IMR-90 (cell line): ENCODE measurements around the gene AHI1. TPM values are rescaled to one million over a fixed set of nuclear protein-coding genes. Genes with fewer than 3 reads are reported as not detected.

ENCODE experiments used
- ATAC-seq: fragments of 200-7000 bp; cut with Tn5 transposase; 2 replicates; pipeline ENCODE4 v1.9.1; 2020; ENCODE audit warnings: low read depth, mild to moderate bottlenecking, moderate library complexity
- BruUV-seq: library from RNA; stranded (reverse); fragments of 400-500 nt; replicated peaks from 2 replicates; lab custom pipeline; 2021; lab: Mats Ljungman, UMichigan
- CTCF ChIA-PET: fragments of 300-600 bp; formaldehyde crosslinking; extraction: SDS; loops from one replicate; lab custom pipeline; 2021; ENCODE audit warnings: antibody characterized with exemption; lab: Yijun Ruan, JAX
- POLR2A ChIA-PET: fragments of 300-600 bp; sonication (Branson Sonifier 250); formaldehyde crosslinking; loops from one replicate; lab custom pipeline; 2022; ENCODE audit warnings: antibody characterized with exemption; ENCODE audit not compliant: unreplicated experiment; lab: Charles Lee
- DNase-seq: peaks from one replicate; pipeline ENCODE4 v3.0.0; 2013
- H2AFZ ChIP-seq: replicated peaks from 2 replicates; pipeline ENCODE3; 2013; ENCODE audit warnings: low read length, mild to moderate bottlenecking; ENCODE audit not compliant: poor library complexity
- H2AK5ac ChIP-seq: 2 replicates; pipeline ENCODE4 v1.6.1; 2013; ENCODE audit warnings: low read depth, low read length, inconsistent platforms
- H2AK9ac ChIP-seq: replicated peaks from 2 replicates; pipeline ENCODE3; 2013; ENCODE audit warnings: mild to moderate bottlenecking, low read depth, low read length, moderate library complexity; ENCODE audit not compliant: poor library complexity
- H2BK120ac ChIP-seq: 2 replicates; pipeline ENCODE4 v1.6.1; 2013; ENCODE audit warnings: low read depth, low read length, inconsistent platforms
- H2BK15ac ChIP-seq: 3 replicates; pipeline ENCODE4 v1.6.1; 2013; ENCODE audit warnings: low read depth, low read length, inconsistent platforms
- H2BK20ac ChIP-seq: 2 replicates; pipeline ENCODE4 v1.6.1; 2013; ENCODE audit warnings: low read depth, mild to moderate bottlenecking, inconsistent platforms, low read length, moderate library complexity
- H2BK5ac ChIP-seq: 2 replicates; pipeline ENCODE4 v1.6.1; 2013; ENCODE audit warnings: mild to moderate bottlenecking, low read depth, low read length, inconsistent platforms; ENCODE audit not compliant: poor library complexity, severe bottlenecking
- H3K14ac ChIP-seq: replicated peaks from 2 replicates; pipeline ENCODE4 v1.6.1; 2013; ENCODE audit warnings: low read depth, low read length, inconsistent platforms
- H3K18ac ChIP-seq: 2 replicates; pipeline ENCODE4 v1.6.1; 2013; ENCODE audit warnings: low read depth, low read length, control low read depth
- H3K23ac ChIP-seq: 2 replicates; pipeline ENCODE4 v1.6.1; 2013; ENCODE audit warnings: low read depth, low read length, inconsistent platforms
- H3K27ac ChIP-seq: 2 replicates; pipeline ENCODE4 v1.5.1; 2013; ENCODE audit warnings: mild to moderate bottlenecking, control low read depth, low read length; ENCODE audit not compliant: insufficient read depth
- H3K27me3 ChIP-seq: 2 replicates; pipeline ENCODE4 v1.6.1; 2013; ENCODE audit warnings: low read length; ENCODE audit not compliant: control insufficient read depth, insufficient read depth
- H3K36me3 ChIP-seq: 2 replicates; pipeline ENCODE4 v1.6.1; 2013; ENCODE audit warnings: low read length, mixed read lengths; ENCODE audit not compliant: control insufficient read depth, insufficient read depth
- H3K4ac ChIP-seq: 2 replicates; pipeline ENCODE4 v1.6.1; 2013; ENCODE audit warnings: low read depth, low read length, inconsistent platforms
- H3K4me1 ChIP-seq: 2 replicates; pipeline ENCODE4 v1.6.1; 2013; ENCODE audit warnings: low read length, mixed read lengths; ENCODE audit not compliant: control insufficient read depth, insufficient read depth
- H3K4me2 ChIP-seq: 2 replicates; pipeline ENCODE4 v1.6.1; 2013; ENCODE audit warnings: low read depth, mild to moderate bottlenecking, control low read depth, low read length, moderate library complexity
- H3K4me3 ChIP-seq: 2 replicates; pipeline ENCODE4 v1.5.1; 2013; ENCODE audit warnings: low read depth, mild to moderate bottlenecking, control low read depth, low read length, moderate library complexity; ENCODE audit not compliant: insufficient read depth
- H3K56ac ChIP-seq: 2 replicates; pipeline ENCODE4 v1.6.1; 2013; ENCODE audit warnings: low read length, inconsistent platforms; ENCODE audit not compliant: insufficient read depth; ENCODE audit errors: extremely low read depth
- H3K79me1 ChIP-seq, 2 experiments: 2 replicates each; pipeline ENCODE4 v1.6.1; 2013; ENCODE audit warnings: low read length in 2 of 2, inconsistent platforms in 1 of 2, low read depth in 1 of 2
- H3K9ac ChIP-seq: 2 replicates; pipeline ENCODE4 v1.6.1; 2013; ENCODE audit warnings: low read depth, low read length, control low read depth
- H3K9me1 ChIP-seq: 2 replicates; pipeline ENCODE4 v1.6.1; 2013; ENCODE audit warnings: low read length, inconsistent platforms; ENCODE audit not compliant: insufficient read depth
- H3K9me3 ChIP-seq: 2 replicates; pipeline ENCODE4 v1.6.1; 2013; ENCODE audit warnings: low read length; ENCODE audit not compliant: control insufficient read depth, insufficient read depth
- H4K20me1 ChIP-seq: 2 replicates; pipeline ENCODE4 v1.6.1; 2013; ENCODE audit warnings: low read length, inconsistent platforms; ENCODE audit not compliant: insufficient read depth
- H4K5ac ChIP-seq: 2 replicates; pipeline ENCODE4 v1.6.1; 2013; ENCODE audit warnings: mild to moderate bottlenecking, low read depth, low read length, control low read depth
- H4K8ac ChIP-seq, 2 experiments: 2 replicates each; pipeline ENCODE4 v1.6.1; 2013; ENCODE audit warnings: low read depth in 2 of 2, low read length in 2 of 2, control low read depth in 1 of 2, inconsistent platforms in 1 of 2
- H4K91ac ChIP-seq: 2 replicates; pipeline ENCODE4 v1.6.1; 2013; ENCODE audit warnings: low read depth, low read length, inconsistent platforms; ENCODE audit not compliant: insufficient read depth
- BHLHE40 ChIP-seq: fragments of 150-350 bp; IDR thresholded peaks from 2 replicates; pipeline ENCODE4 v1.6.1; 2016; ENCODE audit warnings: mild to moderate bottlenecking, low read depth, low read length
- FOS ChIP-seq: fragments of 150-350 bp; IDR thresholded peaks from 2 replicates; pipeline ENCODE4 v1.6.1; 2016; ENCODE audit warnings: low read depth, low read length
- MAFK ChIP-seq: IDR thresholded peaks from 2 replicates; pipeline ENCODE4 v1.6.1; 2012; ENCODE audit warnings: low read depth, low read length, improper control_type of control experiment
- MAZ ChIP-seq: IDR thresholded peaks from 2 replicates; pipeline ENCODE4 v1.6.1; 2012; ENCODE audit warnings: low read depth, mild to moderate bottlenecking, low read length, improper control_type of control experiment, moderate library complexity, borderline replicate concordance
- POLR2A ChIP-seq: IDR thresholded peaks from 2 replicates; pipeline ENCODE4 v1.6.1; 2012; ENCODE audit warnings: mild to moderate bottlenecking, low read depth, low read length
- RAD21 ChIP-seq: IDR thresholded peaks from 2 replicates; pipeline ENCODE4 v1.6.1; 2012; ENCODE audit warnings: low read length, improper control_type of control experiment
- RCOR1 ChIP-seq: IDR thresholded peaks from 2 replicates; pipeline ENCODE4 v1.6.1; 2012; ENCODE audit warnings: mild to moderate bottlenecking, low read length, improper control_type of control experiment; ENCODE audit not compliant: insufficient replicate concordance
- RFX5 ChIP-seq: IDR thresholded peaks from 2 replicates; pipeline ENCODE4 v1.8.0; 2012; ENCODE audit warnings: low read depth, mild to moderate bottlenecking, low read length, moderate library complexity
- SMC3 ChIP-seq: fragments of 150-350 bp; IDR thresholded peaks from 2 replicates; pipeline ENCODE4 v1.6.1; 2016; ENCODE audit warnings: low read depth, mild to moderate bottlenecking, antibody characterized with exemption, low read length, moderate library complexity
- WGBS, 2 experiments: methylation state at CpG; one replicate each; pipeline versions ENCODE4 v1.1.5 to v1.1.7; 2013; ENCODE audit warnings: missing lambda C conversion rate in 2 of 2; ENCODE audit not compliant: insufficient read length in 1 of 2; ENCODE audit errors: extremely low coverage in 2 of 2; 5-methylcytosine and 5-hydroxymethylcytosine counted together
- dilution Hi-C: fragments of 300-500 bp; cut with HindIII; formaldehyde crosslinking; loops from one replicate; pipeline ENCODE4 v1.14.3; 2018; ENCODE audit warnings: low sequenced_read_pairs; ENCODE audit not compliant: unreplicated experiment
- in situ Hi-C: fragments of 300-500 bp; cut with MboI; formaldehyde crosslinking; loops from 3 replicates; pipeline ENCODE4 v1.14.3; 2019; ENCODE audit warnings: low sequenced_read_pairs, inconsistent platforms, mixed read lengths
- intact Hi-C: fragments of 100-400 bp; cut with micrococcal nuclease; formaldehyde crosslinking; loops from 2 replicates; pipeline ENCODE4 v1.10.0; 2022
- polyA plus RNA-seq, 3 experiments: library from polyadenylated mRNA; depleted of rRNA; stranded (reverse); fragments of >200 nt; gene quantifications; 2 replicates each; pipeline ENCODE4 v1.2.3, GENCODE V29; 2012; ENCODE audit warnings: low replicate concordance in 1 of 3
- total RNA-seq: library from RNA; depleted of rRNA; stranded (reverse); fragments of >200 nt; gene quantifications from 2 replicates; pipeline ENCODE4 v1.2.3, GENCODE V29; 2012
- TF ChIP-seq, protein P1 (sequence below): conservative IDR thresholded peaks from 2 replicates; pipeline ENCODE4 v1.5.1; 2012; ENCODE audit warnings: mild to moderate bottlenecking, low read depth, low read length, improper control_type of control experiment
- TF ChIP-seq, protein P2 (sequence below): fragments of 150-350 bp; IDR thresholded peaks from 2 replicates; pipeline ENCODE4 v1.6.1; 2017; ENCODE audit warnings: mild to moderate bottlenecking, antibody characterized with exemption, low read length, low read depth
- TF ChIP-seq, protein P3 (sequence below): fragments of 150-350 bp; IDR thresholded peaks from 2 replicates; pipeline ENCODE4 v1.6.1; 2016; ENCODE audit warnings: low read depth, mild to moderate bottlenecking, low read length, moderate library complexity, borderline replicate concordance

The AHI1 gene
- total and polyA plus RNA-seq, 2 of the 4 experiments (the other 2 are of a cell fraction): 9.5 to 19.4 TPM

DNA sequence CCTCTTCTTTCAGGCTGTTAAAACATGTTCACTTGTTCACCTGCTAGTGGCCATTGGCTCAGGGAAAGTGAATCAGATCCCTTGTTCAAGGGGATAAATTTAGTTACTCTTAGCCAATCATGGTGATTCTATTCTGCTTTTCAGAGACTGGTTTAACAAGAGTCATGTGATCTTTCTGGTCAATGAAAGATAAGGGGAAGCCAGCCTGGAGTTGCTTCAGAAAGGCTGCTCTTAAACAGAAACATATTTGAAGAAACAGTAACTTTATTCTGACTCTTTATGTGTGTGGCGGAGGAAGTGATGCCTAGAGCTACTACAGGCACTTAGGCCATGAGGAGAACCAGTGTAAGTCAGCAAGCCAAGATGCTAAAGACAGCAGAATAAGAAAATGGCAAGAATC is 28.1 kb upstream of the AHI1 start:
- no peaks in the 10 kb centered on the region for H3K36me3 ChIP-seq

More for the DNA sequence above, 28.1 kb upstream of the AHI1 start:
- Histone ChIP-seq H3K9me1 (0 out of 2 replicates have a peak, but pooled peaks cover 2% of the 10 kb centered on the region), H3K23ac (no peak overlapping the region), H2BK15ac (peak overlapping the region; percentile 65; the same call in 1 of the 3 replicates), H3K4me3 (no peak overlapping the region), H3K79me1 (no peaks in the 10 kb centered on the region), H3K4me2 (no peak overlapping the region), H4K91ac (no peak overlapping the region), H3K27ac (no peak overlapping the region), H3K27me3 (no peaks in the 10 kb centered on the region), H4K8ac (no peak overlapping the region), H3K18ac (no peak overlapping the region), H4K20me1 (no peaks in the 10 kb centered on the region), H4K5ac (no peak overlapping the region), H2AFZ (no peak overlapping the region), H2BK5ac (no peak overlapping the region), H3K14ac (no peak overlapping the region), H3K9ac (no peak overlapping the region), H2BK20ac (no peak overlapping the region), H2AK9ac (no peak overlapping the region), H2AK5ac (0 out of 2 replicates have a peak overlapping the region, but pooled peaks have one; percentile 38), H3K9me3 (no peaks in the 10 kb centered on the region), H3K4ac (no peak overlapping the region), H3K4me1 (peaks cover 6% of the 10 kb centered on the region; the same call in 1 of the 2 replicates), H3K56ac (no peak overlapping the region), H2BK120ac (no peak overlapping the region)
- ChIA-PET POLR2A (no interaction called here), CTCF (no interaction called here)
- ATAC-seq (no peak), DNase-seq (no peak)
- intact Hi-C loops: no loop called here
- dilution Hi-C loops: no loop called here
- in situ Hi-C loops: no loop called here
- no CpG with 5 or more reads among the region's 1 CpG for WGBS, 2 experiments
- BruUV-seq: no TSS peak
- TF ChIP-seq, protein P1, sequence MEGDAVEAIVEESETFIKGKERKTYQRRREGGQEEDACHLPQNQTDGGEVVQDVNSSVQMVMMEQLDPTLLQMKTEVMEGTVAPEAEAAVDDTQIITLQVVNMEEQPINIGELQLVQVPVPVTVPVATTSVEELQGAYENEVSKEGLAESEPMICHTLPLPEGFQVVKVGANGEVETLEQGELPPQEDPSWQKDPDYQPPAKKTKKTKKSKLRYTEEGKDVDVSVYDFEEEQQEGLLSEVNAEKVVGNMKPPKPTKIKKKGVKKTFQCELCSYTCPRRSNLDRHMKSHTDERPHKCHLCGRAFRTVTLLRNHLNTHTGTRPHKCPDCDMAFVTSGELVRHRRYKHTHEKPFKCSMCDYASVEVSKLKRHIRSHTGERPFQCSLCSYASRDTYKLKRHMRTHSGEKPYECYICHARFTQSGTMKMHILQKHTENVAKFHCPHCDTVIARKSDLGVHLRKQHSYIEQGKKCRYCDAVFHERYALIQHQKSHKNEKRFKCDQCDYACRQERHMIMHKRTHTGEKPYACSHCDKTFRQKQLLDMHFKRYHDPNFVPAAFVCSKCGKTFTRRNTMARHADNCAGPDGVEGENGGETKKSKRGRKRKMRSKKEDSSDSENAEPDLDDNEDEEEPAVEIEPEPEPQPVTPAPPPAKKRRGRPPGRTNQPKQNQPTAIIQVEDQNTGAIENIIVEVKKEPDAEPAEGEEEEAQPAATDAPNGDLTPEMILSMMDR: no peak
- TF ChIP-seq, protein P2, sequence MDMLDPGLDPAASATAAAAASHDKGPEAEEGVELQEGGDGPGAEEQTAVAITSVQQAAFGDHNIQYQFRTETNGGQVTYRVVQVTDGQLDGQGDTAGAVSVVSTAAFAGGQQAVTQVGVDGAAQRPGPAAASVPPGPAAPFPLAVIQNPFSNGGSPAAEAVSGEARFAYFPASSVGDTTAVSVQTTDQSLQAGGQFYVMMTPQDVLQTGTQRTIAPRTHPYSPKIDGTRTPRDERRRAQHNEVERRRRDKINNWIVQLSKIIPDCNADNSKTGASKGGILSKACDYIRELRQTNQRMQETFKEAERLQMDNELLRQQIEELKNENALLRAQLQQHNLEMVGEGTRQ: no peak
- TF ChIP-seq POLR2A: no peak
- no peak for TF ChIP-seq BHLHE40
- no peak for TF ChIP-seq MAFK
- TF ChIP-seq FOS: no peak
- no peak for TF ChIP-seq RCOR1
- TF ChIP-seq, protein P3, sequence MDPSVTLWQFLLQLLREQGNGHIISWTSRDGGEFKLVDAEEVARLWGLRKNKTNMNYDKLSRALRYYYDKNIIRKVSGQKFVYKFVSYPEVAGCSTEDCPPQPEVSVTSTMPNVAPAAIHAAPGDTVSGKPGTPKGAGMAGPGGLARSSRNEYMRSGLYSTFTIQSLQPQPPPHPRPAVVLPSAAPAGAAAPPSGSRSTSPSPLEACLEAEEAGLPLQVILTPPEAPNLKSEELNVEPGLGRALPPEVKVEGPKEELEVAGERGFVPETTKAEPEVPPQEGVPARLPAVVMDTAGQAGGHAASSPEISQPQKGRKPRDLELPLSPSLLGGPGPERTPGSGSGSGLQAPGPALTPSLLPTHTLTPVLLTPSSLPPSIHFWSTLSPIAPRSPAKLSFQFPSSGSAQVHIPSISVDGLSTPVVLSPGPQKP: no peak
- no peak for TF ChIP-seq SMC3
- no peak for TF ChIP-seq MAZ
- no peak for TF ChIP-seq RFX5
- no peak for TF ChIP-seq RAD21
